SU-DHL-6 (cell line): ENCODE results near the gene DAGLB.

Experiments
- EZH2phosphoT487 ChIP-seq: fragments of 200-600 bp; sonication (generic), shearing (Covaris generic); conservative IDR thresholded peaks from 2 replicates; pipeline ENCODE4 v1.6.1; 2018; ENCODE audit warnings: mild to moderate bottlenecking, antibody characterized with exemption, low read length, moderate library complexity, mixed read lengths
- TF ChIP-seq, protein P1 (sequence below): fragments of 200-600 bp; sonication (generic); IDR thresholded peaks from one replicate; pipeline ENCODE4 v1.5.1; 2017; ENCODE audit warnings: antibody characterized with exemption, mild to moderate bottlenecking, low read length, moderate library complexity; ENCODE audit not compliant: insufficient read depth, poor library complexity, severe bottlenecking

DNA sequence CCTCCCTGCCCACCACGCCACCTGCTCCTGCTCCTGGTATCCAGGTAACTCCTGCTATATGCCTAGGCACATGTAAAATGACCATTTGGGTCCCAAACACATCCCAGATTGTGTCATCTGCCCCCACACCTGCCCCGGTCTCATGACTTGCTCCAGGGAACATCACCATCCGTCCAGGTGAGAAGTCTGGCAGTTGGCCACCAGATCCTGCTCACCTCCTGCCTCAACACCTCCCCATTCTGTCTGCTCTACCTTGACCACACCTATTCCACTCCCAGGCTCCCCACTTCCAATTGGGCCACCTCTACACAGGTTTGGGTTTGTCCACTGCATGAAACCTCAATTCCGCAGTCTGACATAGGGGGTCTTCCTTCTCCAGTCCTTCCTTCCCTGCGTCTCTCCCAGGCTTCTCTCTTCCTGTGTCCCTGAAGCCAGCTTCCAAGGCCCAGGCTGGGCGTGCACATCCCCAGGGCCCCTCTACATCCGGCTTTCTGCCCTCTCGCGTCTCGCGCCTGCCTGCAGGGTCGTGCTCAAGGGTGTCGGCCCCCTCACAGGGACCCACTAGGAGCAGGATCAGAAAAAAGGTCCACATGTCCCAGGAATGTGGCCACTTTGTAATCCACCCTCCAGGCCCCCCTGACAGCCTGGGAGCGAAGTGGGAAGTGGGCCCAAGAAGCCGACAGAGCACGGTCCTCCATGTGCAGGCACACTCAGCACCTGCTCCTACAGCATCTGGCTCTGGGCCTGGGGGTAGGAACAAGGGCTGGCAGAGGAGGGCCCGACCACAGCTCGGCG is 49.3 kb upstream of the DAGLB start:
- no peak for TF ChIP-seq EZH2phosphoT487
- TF ChIP-seq, protein P1, sequence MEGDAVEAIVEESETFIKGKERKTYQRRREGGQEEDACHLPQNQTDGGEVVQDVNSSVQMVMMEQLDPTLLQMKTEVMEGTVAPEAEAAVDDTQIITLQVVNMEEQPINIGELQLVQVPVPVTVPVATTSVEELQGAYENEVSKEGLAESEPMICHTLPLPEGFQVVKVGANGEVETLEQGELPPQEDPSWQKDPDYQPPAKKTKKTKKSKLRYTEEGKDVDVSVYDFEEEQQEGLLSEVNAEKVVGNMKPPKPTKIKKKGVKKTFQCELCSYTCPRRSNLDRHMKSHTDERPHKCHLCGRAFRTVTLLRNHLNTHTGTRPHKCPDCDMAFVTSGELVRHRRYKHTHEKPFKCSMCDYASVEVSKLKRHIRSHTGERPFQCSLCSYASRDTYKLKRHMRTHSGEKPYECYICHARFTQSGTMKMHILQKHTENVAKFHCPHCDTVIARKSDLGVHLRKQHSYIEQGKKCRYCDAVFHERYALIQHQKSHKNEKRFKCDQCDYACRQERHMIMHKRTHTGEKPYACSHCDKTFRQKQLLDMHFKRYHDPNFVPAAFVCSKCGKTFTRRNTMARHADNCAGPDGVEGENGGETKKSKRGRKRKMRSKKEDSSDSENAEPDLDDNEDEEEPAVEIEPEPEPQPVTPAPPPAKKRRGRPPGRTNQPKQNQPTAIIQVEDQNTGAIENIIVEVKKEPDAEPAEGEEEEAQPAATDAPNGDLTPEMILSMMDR: no peak
